ENCODE results near the gene PGM3. TPM values are rescaled to one million over a fixed set of nuclear protein-coding genes. Genes with fewer than 3 reads are reported as not detected.
"Not testable (repeated sequence)": the region's sequence is repeated elsewhere in the genome, so short reads cannot be mapped to it uniquely, and the experiment has no call there.

The PGM3 gene
- total RNA-seq, 2 experiments from 2014 or later = 12.3 to 14.1 TPM

DNA sequence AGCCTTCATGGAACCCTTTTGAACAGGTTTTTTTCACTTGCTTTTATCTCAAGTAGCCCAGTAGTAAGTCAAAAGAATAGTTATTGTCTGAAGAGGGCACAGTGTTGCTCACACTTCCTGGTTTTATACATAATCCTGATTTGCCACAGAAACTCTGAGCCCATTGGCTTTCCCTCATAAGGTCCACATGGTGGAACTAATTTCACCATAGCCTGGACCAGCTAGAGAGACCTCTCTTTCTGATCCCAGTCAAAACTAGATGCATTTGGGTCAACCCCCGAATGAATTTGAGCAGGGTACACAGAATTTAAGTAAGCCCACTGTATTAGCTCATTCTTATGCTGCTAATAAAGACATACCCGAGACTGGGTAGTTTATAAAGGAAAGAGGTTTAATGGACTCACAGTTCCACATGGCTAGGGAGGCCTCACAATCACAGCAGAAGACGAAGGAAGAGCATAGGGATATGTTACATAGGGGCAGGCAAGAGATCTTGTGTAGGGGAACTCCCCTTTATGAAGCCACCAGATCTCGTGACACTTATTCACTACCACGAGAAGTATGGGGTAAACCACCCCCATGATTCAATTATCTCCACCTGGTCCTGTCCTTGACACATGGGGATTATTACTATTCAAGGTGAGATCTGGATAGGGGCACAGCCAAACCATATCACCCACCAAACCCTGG, 6.3 kb upstream of the PGM3 start:
- H3K27ac Mint-ChIP-seq = no peak overlapping the region
- H3K4me1 Mint-ChIP-seq = peaks cover 2% of the 10 kb centered on the region
- H3K4me3 Mint-ChIP-seq = no peak overlapping the region
- ChIA-PET CTCF (interaction anchor here (4.7 kb wide), 1 partner anchor 133 kb away, joined by 28 read pairs; the partner anchor contains the start of genes DOP1A and UBE3D), POLR2A (no interaction called here)
- H3K27me3 Mint-ChIP-seq = peaks cover 5% of the 10 kb centered on the region
- H3K36me3 Mint-ChIP-seq (ENCODE audit: low read depth) = peaks cover 5% of the 10 kb centered on the region
- H3K9me3 Mint-ChIP-seq = no peaks in the 10 kb centered on the region
- no peak for DNase-seq

DNA sequence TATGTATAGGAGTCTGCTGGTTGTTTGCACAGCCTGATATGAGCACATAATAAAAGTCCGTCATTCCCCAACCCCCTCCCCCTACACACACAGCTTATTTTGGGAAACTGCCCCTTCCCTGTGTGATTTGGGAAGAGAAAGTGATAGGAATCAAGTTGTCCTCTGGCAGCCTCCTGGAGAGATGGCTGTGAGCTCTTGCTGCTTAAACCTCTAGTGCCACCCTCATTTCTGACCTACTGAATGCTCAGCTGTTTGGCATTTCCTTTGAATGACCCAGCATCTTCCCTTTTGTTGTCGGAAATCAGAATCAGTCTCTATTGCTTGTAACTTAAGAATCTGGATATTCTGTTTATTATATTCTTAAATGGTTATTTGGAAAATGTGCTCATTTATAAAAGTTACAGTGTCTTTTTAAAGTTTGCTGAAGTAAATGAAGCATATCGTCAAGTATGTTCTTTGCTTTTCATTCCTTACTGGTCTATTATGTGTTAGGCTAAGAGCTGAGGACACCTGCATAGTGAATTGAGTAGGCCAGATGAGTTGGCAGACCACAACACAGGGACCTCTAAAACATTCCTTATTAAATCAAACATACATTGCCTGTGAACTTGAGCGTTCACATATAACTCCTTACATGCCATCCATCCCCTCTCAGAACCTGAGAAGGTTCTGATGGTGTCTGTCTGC, 5.6 kb upstream of the PGM3 start:
- Mint-ChIP-seq H3K36me3 (ENCODE audit: low read depth) (peaks cover 6% of the 10 kb centered on the region), H3K9me3 (no peaks in the 10 kb centered on the region), H3K4me3 (no peak overlapping the region), H3K27ac (no peak overlapping the region), H3K27me3 (peaks cover 9% of the 10 kb centered on the region), H3K4me1 (peaks cover 6% of the 10 kb centered on the region)
- CTCF ChIA-PET = interaction anchor here (4.7 kb wide), 1 partner anchor 132 kb away, joined by 28 read pairs; the partner anchor contains the start of genes DOP1A and UBE3D
- DNase-seq = no peak
- POLR2A ChIA-PET = no interaction called here

DNA sequence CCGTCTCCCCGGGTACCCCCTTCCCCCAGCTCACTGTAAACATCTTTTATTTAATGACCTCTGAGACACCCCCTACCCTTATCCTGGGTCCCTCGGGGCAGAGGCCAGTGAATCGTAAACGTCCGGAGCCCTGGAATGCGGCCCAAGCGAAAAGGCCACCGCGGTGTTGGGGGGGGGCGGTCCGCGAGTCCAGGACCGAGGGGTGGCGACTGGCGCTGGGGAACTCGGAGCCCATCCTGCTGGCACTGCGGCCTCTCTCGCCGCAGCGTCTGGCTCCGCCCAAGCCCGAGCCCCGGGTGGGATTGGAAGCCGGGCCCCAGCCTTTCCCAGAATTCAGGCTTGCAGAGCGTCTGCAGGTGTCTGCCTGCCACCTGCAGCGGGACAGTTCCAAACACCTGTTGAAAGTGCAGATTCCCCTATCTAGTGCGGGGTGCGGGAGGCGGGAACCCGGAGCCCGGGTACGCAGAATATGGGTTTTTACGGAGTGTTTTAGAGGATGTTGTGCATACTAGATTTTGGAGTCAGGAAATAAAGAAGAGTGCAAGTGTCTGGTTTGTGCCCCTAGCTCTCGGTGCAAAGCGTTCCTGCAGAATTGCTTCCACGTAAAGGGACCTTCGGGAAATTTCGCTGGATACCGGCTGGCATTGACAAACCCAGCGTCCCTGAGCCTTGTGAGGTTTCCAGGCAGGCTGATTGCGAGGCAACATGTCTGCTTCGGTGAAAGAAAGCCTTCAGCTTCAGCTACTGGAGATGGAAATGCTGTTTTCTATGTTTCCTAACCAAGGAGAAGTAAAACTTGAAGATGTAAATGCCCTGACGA, 892 bp upstream of the PGM3 start:
- H3K9me3 Mint-ChIP-seq = no peaks in the 10 kb centered on the region
- POLR2A ChIA-PET = no interaction called here
- peaks cover 30% of the 10 kb centered on the region for H3K4me1 Mint-ChIP-seq
- H3K36me3 Mint-ChIP-seq (ENCODE audit: low read depth) = peaks cover 18% of the 10 kb centered on the region
- peak; percentile 7 for DNase-seq
- H3K4me3 Mint-ChIP-seq = peak overlapping the region; percentile 98
- H3K27ac Mint-ChIP-seq = peak overlapping the region; percentile 54
- CTCF ChIA-PET = interaction anchor here (1.3 to 1.7 kb wide), 2 partner anchors 21 to 127 kb away, joined by 4 to 14 read pairs; partner anchors contain the start of genes DOP1A and UBE3D
- H3K27me3 Mint-ChIP-seq = peaks cover 9% of the 10 kb centered on the region

DNA sequence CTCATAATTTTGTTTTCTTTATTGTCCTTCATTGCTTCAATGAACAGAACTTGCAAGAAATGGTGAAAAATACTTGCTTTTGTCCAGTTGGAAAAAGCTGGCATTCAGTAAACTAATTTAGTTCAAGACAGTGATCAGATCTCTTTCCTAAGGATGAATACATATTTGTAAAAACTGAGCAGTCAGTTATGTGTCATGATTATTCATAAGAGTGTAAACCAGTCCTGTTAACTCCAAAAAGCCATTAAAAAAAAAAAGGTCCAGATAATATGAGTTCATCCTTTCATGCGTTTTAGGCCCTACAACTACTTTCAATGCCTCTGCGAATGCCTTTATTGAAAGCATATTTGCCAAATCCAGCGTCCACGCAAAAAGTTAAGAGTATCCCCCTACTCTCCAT, 609 bp downstream of the PGM3 start:
- ChIA-PET POLR2A (no interaction called here), CTCF (no interaction called here)
- Mint-ChIP-seq H3K4me3 (peak overlapping the region; percentile 98), H3K4me1 (peaks cover 36% of the 10 kb centered on the region), H3K27ac (peak overlapping the region; percentile 95), H3K36me3 (ENCODE audit: low read depth) (peaks cover 25% of the 10 kb centered on the region), H3K27me3 (peaks cover 9% of the 10 kb centered on the region), H3K9me3 (no peaks in the 10 kb centered on the region)
- no peak for DNase-seq

DNA sequence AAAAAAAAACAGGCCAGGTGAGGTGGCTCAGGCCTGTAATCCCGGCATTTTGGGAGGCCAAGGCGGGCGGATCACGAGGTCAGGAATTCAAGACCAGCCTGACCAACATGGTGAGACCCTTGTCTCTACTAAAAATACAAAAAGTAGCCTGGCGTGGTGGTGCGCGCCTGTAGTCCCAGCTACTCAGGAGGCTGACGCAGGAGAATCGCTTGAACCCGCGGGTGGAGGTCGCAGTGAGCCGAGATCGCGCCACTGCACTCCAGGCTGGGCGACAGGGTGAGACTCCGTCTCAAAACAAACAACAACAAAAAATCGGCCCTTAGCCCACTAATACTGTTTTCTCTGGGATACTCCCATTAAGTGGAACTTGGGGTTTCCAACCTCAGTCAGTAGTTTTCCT, 1.1 kb downstream of the PGM3 start:
- Mint-ChIP-seq H3K4me3 (peak overlapping the region; percentile 98), H3K36me3 (ENCODE audit: low read depth) (peaks cover 25% of the 10 kb centered on the region), H3K4me1 (peaks cover 36% of the 10 kb centered on the region)
- H3K9me3 Mint-ChIP-seq, DNase-seq, H3K27me3 Mint-ChIP-seq, H3K27ac Mint-ChIP-seq, POLR2A ChIA-PET: not testable (repeated sequence)
- CTCF ChIA-PET = interaction anchor here (0.8 kb wide), 1 partner anchor 126 kb away, joined by 3 read pairs; the partner anchor contains the start of gene UBE3D

DNA sequence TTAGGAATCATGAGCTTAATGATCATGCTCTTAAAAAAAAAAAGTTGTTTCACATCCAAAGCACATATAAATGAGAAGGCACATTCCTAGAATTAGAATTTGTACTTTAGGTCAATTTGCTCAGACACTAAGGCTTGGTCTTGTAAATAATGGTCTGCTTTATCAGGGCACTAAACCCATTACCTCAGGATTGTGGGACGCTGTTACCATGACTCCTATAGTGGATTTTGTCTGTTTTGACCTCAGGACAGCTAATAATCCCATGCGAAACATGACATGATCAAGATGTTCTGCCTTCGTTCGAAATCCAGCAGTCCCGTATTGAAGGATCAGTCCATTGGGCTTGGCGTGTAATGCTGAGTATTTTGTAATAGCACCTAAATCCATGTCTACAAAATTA, 2.4 kb downstream of the PGM3 start:
- ChIA-PET CTCF (interaction anchor here (0.7 to 1.4 kb wide), 2 partner anchors 9 to 123 kb away, joined by 3 to 5 read pairs; partner anchors contain the start of gene DOP1A), POLR2A (no interaction called here)
- H3K27ac Mint-ChIP-seq = no peak overlapping the region
- H3K4me1 Mint-ChIP-seq = peaks cover 36% of the 10 kb centered on the region
- peaks cover 27% of the 10 kb centered on the region for H3K36me3 Mint-ChIP-seq (ENCODE audit: low read depth)
- H3K9me3 Mint-ChIP-seq = no peaks in the 10 kb centered on the region
- no peak overlapping the region for H3K4me3 Mint-ChIP-seq
- DNase-seq = no peak
- peaks cover 9% of the 10 kb centered on the region for H3K27me3 Mint-ChIP-seq

DNA sequence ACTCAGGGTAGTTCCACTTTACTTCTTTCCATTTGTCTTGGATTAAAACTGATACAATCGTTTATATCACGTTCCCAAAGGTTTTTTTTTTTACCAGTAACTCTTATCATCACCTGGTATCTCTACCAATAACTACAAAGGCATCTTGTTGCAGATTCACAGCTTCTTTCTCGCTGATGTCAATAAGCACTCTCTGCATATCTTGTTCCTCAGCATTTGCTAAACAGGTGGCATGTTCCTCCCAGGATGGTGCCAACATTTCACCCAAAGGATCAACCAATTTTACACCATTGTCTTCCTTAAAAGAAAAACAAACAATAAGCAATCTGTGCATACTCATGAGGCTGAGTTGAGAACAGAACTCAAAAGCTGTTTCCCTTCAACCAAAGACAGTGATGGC, 4.6 kb downstream of the PGM3 start:
- no peaks in the 10 kb centered on the region for H3K27me3 Mint-ChIP-seq
- POLR2A ChIA-PET = no interaction called here
- CTCF ChIA-PET = interaction anchor here (1.1 to 1.8 kb wide), 3 partner anchors 16 to 123 kb away, joined by 3 to 6 read pairs (median 5); partner anchors contain the start of genes DOP1A and UBE3D
- no peak overlapping the region for H3K27ac Mint-ChIP-seq
- no peak overlapping the region for H3K4me3 Mint-ChIP-seq
- no peaks in the 10 kb centered on the region for H3K9me3 Mint-ChIP-seq
- H3K36me3 Mint-ChIP-seq (ENCODE audit: low read depth) = peaks cover 37% of the 10 kb centered on the region
- no peak for DNase-seq
- H3K4me1 Mint-ChIP-seq = peaks cover 30% of the 10 kb centered on the region

DNA sequence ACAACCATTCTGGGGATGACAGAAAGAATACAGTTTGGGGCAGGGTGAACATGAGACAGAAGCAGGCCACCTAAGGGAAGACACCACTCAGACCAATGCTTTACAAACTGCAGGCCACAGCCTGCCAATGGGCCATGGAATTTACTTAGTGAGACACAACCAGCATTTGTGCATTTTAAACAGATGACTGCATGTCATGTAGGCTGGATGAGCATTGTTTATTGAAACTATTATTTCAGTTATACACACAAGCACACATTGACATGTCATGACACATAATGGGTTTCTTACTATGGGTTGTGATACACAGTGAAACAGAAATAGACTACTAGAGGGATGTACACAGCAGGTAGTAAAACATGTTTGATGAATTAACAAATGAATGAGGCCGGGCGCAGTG, 8.0 kb downstream of the PGM3 start:
- H3K4me1 Mint-ChIP-seq = peaks cover 13% of the 10 kb centered on the region
- no peak overlapping the region for H3K27ac Mint-ChIP-seq
- no peaks in the 10 kb centered on the region for H3K9me3 Mint-ChIP-seq
- no peaks in the 10 kb centered on the region for H3K27me3 Mint-ChIP-seq
- peaks cover 48% of the 10 kb centered on the region for H3K36me3 Mint-ChIP-seq (ENCODE audit: low read depth)
- no peak for DNase-seq
- no peak overlapping the region for H3K4me3 Mint-ChIP-seq
- CTCF ChIA-PET = interaction anchor here (2.2 kb wide), 1 partner anchor 119 kb away, joined by 10 read pairs; the partner anchor contains the start of gene UBE3D
- POLR2A ChIA-PET = no interaction called here

DNA sequence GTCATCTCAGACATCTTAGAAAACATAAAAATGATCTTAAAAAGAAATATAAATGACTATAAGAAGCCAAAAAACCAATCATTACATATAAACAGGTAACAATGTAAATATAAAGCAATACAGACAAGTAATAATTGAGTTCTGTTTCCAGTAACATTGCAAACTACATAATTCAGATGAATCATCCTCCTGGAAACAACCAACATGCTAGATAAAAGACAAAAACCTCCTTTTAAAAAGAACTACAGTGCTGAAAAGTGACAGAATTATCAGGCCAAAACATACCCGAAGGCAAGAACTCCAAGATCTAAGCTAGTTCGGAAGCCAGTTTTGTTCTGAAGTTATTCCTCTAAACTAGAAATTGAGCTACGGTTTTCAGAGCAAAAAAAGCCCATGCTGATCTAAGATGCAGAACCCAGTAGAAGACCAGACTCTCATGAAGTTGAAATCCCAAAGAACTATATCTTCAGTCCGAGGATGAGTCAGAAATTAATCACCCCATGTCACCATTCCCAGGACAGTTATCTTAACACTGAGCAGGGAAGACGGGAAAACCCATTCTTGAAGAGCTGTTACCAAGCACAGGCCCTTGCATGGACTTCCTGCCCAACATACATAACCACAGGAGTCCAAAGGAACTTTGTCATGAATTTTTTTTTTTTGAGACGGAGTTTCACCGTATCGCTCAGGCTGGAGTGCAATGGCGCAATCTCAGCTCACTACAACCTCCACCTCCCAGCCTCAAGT, 9.8 kb downstream of the PGM3 start:
- Mint-ChIP-seq H3K36me3 (ENCODE audit: low read depth) (peaks cover 36% of the 10 kb centered on the region), H3K9me3 (no peaks in the 10 kb centered on the region)
- POLR2A ChIA-PET = interaction anchor here (0.7 kb wide), 1 partner anchor 14 kb away, joined by 3 read pairs; no protein-coding TSS in a partner anchor

DNA sequence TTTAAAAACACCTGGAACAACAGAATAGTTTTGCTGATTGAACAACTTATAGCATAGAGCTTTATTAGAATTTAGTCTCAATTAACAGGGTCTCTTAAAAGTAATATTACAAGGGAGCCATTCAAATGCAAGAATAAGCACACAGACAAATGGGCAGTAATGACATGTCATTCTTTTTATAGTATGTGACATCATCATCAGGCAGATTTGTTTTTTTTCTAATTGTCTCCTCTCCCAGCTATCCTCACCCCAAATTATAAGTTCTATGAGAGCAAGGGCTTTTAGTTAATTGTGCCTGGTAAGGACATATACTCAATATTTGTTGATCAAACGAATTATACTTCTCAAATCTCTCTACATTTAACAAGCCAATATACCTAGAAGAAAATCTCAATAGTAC, 11.0 kb downstream of the PGM3 start:
- peaks cover 39% of the 10 kb centered on the region for H3K36me3 Mint-ChIP-seq (ENCODE audit: low read depth)
- H3K4me3 Mint-ChIP-seq = no peak overlapping the region
- no peak for DNase-seq
- ChIA-PET CTCF (interaction anchor here (1.1 kb wide), 1 partner anchor 8 kb away, joined by 3 read pairs; no protein-coding TSS in a partner anchor), POLR2A (no interaction called here)
- no peak overlapping the region for H3K27ac Mint-ChIP-seq
- peaks cover 7% of the 10 kb centered on the region for H3K4me1 Mint-ChIP-seq
- H3K27me3 Mint-ChIP-seq = no peaks in the 10 kb centered on the region
- no peaks in the 10 kb centered on the region for H3K9me3 Mint-ChIP-seq

More for the DNA sequence above, 9.8 kb downstream of the PGM3 start:
- no peak for DNase-seq
- Mint-ChIP-seq H3K4me1 (peaks cover 8% of the 10 kb centered on the region), H3K27me3 (no peaks in the 10 kb centered on the region), H3K4me3 (no peak overlapping the region), H3K27ac (no peak overlapping the region)
- CTCF ChIA-PET = interaction anchor here (0.5 to 2.2 kb wide), 3 partner anchors 18 to 864 kb away, joined by 3 to 10 read pairs (median 3); partner anchors contain the start of gene UBE3D

DNA sequence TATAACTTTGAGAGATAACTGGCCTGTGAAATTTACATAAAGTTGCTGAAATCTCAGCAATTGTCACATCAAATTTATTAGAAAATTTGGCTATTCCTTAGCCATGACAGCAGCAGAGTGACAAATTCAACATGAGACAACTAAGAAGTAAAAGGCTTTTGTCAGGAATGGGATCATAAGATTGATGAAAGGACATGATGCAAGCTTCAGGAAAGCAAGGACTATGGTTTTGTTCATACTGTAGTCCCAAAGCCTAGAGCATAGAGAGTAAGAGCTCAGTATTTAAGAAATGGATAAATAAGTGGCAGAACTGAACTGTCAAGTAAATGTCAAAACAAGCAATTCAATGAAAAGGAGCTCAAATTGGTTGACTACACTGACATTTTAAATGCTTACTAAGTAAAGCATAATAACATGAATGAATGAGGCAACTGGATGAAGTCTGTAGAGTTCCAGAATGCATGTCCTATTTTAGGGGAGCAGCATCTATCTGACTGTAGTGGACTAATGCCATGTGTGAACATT, 12.6 kb downstream of the PGM3 start:
- Mint-ChIP-seq H3K36me3 (ENCODE audit: low read depth) (peaks cover 37% of the 10 kb centered on the region), H3K27me3 (no peaks in the 10 kb centered on the region), H3K4me1 (peaks cover 7% of the 10 kb centered on the region), H3K27ac (no peak overlapping the region), H3K9me3 (no peaks in the 10 kb centered on the region), H3K4me3 (no peak overlapping the region)
- no peak for DNase-seq
- ChIA-PET CTCF (interaction anchor here (1.8 kb wide), 1 partner anchor 9 kb away, joined by 4 read pairs; no protein-coding TSS in a partner anchor), POLR2A (interaction anchor here (0.6 kb wide), 1 partner anchor 817 kb away, joined by 4 read pairs; no protein-coding TSS in a partner anchor)

DNA sequence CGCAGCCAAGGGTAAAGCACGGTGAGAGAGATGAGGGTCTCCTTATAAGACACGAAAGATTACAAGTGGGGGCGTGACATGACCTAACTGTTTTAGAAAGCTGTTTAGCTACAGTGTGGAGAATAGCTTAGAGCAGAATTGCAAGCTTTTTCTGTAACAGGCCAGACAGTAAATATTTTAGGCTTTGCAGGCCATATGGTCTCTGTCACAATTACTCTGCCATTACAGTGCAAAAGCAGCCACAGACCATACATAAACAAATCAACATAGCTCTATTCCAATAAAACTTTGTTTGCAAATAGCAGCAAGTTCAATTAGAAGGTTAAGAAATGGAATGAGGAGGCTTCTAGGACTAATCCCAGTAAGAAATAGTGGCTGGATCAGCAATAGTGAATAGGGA, 16.8 kb downstream of the PGM3 start:
- Mint-ChIP-seq H3K9me3 (no peaks in the 10 kb centered on the region), H3K27ac (no peak overlapping the region), H3K36me3 (ENCODE audit: low read depth) (peaks cover 28% of the 10 kb centered on the region), H3K4me3 (no peak overlapping the region), H3K27me3 (no peaks in the 10 kb centered on the region), H3K4me1 (peaks cover 3% of the 10 kb centered on the region)
- POLR2A ChIA-PET = no interaction called here
- no peak for DNase-seq
- CTCF ChIA-PET = interaction anchor here (2.0 kb wide), 1 partner anchor 111 kb away, joined by 7 read pairs; the partner anchor contains the start of gene UBE3D

Measured in activated CD4-positive, alpha-beta T cell treated with anti-CD3 and anti-CD28 coated beads, Interleukin-2, amount 10 ng/mL, durations not matched to agents 7 days and 5 days (primary cell).